ENCODE measurements around the gene PAPSS1.

Gene PAPSS1

GRCh38 chr4:107742196-107742595 is 22.2 kb upstream of the PAPSS1 start:
- no peak for DNase-seq
- no peaks in the 10 kb centered on the region for H3K9me3 ChIP-seq
- TF ChIP-seq CTCF (IDR thresholded peaks at IDR 0.05; ENCODE audit: low read depth, low read length), result no peak

DNA sequence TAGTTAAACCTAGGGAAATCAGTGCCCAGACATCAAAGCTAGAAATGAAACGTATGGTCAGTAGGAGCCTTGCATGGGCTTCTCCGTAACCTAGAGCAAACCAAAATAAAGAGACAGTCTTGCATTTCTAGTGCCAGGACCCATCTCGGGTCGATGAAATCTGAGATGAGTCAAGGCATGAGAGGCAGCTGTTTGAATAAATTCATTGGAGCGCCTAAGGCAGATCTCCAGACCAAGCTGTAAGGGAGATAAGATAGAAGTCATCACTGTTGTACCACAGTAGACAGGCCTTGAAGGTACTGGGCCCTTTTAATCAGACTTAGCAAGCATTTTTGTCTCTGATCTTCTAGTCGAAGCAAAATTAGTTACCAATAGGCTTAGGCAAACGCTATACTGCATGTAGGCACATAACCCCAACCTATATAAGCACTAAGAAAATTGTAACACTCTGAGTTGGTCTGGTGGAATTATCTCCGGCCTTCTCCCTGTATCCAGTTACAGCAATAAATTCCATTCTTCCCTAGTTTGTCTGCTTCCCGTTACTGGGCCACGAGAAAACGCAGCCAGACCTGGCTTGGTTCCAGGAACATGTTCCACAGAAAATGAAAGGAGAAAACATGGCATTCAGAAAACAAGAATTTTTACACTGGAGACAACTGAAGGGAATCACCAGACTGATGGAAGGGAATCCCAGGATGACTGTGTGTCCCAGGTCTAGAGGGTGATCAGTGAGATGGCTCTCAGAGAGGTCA is 21.1 kb upstream of the PAPSS1 start:
- Histone ChIP-seq H3K4me3 (ENCODE audit: low read depth, low read length) (no peak overlapping the region), H3K36me3 (no peaks in the 10 kb centered on the region), H3K9me3 (no peaks in the 10 kb centered on the region), H3K27me3 (peaks cover 4% of the 10 kb centered on the region), H3K4me1 (peaks cover 11% of the 10 kb centered on the region)
- peak; percentile 24 for DNase-seq
- no peak for TF ChIP-seq CTCF (IDR thresholded peaks at IDR 0.05; ENCODE audit: low read depth, low read length)

More at GRCh38 chr4:107742196-107742595, 22.2 kb upstream of the PAPSS1 start:
- Histone ChIP-seq H3K36me3 (no peaks in the 10 kb centered on the region), H3K4me3 (ENCODE audit: low read depth, low read length) (no peak overlapping the region), H3K27me3 (no peaks in the 10 kb centered on the region; the same call in 1 of the 2 replicates), H3K4me1 (peaks cover 11% of the 10 kb centered on the region)

- no peaks in the 10 kb centered on the region for H3K9me3 ChIP-seq
- H3K36me3 ChIP-seq, result no peaks in the 10 kb centered on the region
- H3K4me3 ChIP-seq (ENCODE audit: low read depth, low read length), result no peak overlapping the region
- H3K27me3 ChIP-seq, result peaks cover 12% of the 10 kb centered on the region
- H3K4me1 ChIP-seq, result peaks cover 11% of the 10 kb centered on the region
- no peak for DNase-seq
- TF ChIP-seq CTCF (IDR thresholded peaks at IDR 0.05; ENCODE audit: low read depth, low read length), result peak; percentile 48
Measured at GRCh38 chr4:107740381-107740780, 20.3 kb upstream of the PAPSS1 start.

- no peak for TF ChIP-seq CTCF (IDR thresholded peaks at IDR 0.05; ENCODE audit: low read depth, low read length)
- DNase-seq, result no peak
Measured at GRCh38 chr4:107737450-107737849, 17.4 kb upstream of the PAPSS1 start.

GRCh38 chr4:107736924-107737448 is 17.0 kb upstream of the PAPSS1 start:
- no peaks in the 10 kb centered on the region for H3K9me3 ChIP-seq
- no peaks in the 10 kb centered on the region for H3K36me3 ChIP-seq
- TF ChIP-seq CTCF (IDR thresholded peaks at IDR 0.05; ENCODE audit: low read depth, low read length), result peak; percentile 88
- H3K27me3 ChIP-seq, result peaks cover 21% of the 10 kb centered on the region
- peak; percentile 76 for DNase-seq
- H3K4me1 ChIP-seq, result peaks cover 30% of the 10 kb centered on the region
- no peak overlapping the region for H3K4me3 ChIP-seq (ENCODE audit: low read depth, low read length)

More at GRCh38 chr4:107737450-107737849, 17.4 kb upstream of the PAPSS1 start:
- H3K4me1 ChIP-seq, result peaks cover 29% of the 10 kb centered on the region
- peaks cover 21% of the 10 kb centered on the region for H3K27me3 ChIP-seq
- H3K9me3 ChIP-seq, result no peaks in the 10 kb centered on the region
- no peak overlapping the region for H3K4me3 ChIP-seq (ENCODE audit: low read depth, low read length)
- no peaks in the 10 kb centered on the region for H3K36me3 ChIP-seq

GRCh38 chr4:107736037-107736436 is 16.0 kb upstream of the PAPSS1 start:
- Histone ChIP-seq H3K36me3 (no peaks in the 10 kb centered on the region), H3K4me1 (peaks cover 25% of the 10 kb centered on the region), H3K9me3 (no peaks in the 10 kb centered on the region), H3K4me3 (ENCODE audit: low read depth, low read length) (no peak overlapping the region), H3K27me3 (peaks cover 21% of the 10 kb centered on the region)
- TF ChIP-seq CTCF (IDR thresholded peaks at IDR 0.05; ENCODE audit: low read depth, low read length), result no peak
- no peak for DNase-seq
